D721Med (cell line): ENCODE results near the gene SOD3.

Experiments
- DNase-seq: peaks from one replicate; pipeline ENCODE4 v3.0.0; 2011; ENCODE audit warnings: low spot score; ENCODE audit not compliant: insufficient read length
- FAIRE-seq: peaks from 2 replicates; lab custom pipeline; 2011; peaks lifted over from hg19 to GRCh38; lab: Jason Lieb, UNC
- CTCF ChIP-seq: IDR thresholded peaks from 2 replicates; pipeline ENCODE4 v1.5.1; 2012; ENCODE audit warnings: mild to moderate bottlenecking, control low read depth; ENCODE audit not compliant: insufficient read depth; ENCODE audit errors: missing control alignments

Gene SOD3

GRCh38 chr4:24842356-24842755, 47.0 kb downstream of the SOD3 start:
- DNase-seq (no peak), FAIRE-seq (no peak)
- no peak for TF ChIP-seq CTCF

GRCh38 chr4:24843096-24843495, 47.7 kb downstream of the SOD3 start:
- no peak for TF ChIP-seq CTCF
- FAIRE-seq (no peak), DNase-seq (no peak)

GRCh38 chr4:24845132-24845531, 49.8 kb downstream of the SOD3 start:
- no peak for TF ChIP-seq CTCF
- no peak for DNase-seq
- FAIRE-seq, result no peak

GRCh38 chr4:24845902-24846301, 50.5 kb downstream of the SOD3 start:
- FAIRE-seq (peak; percentile 29), DNase-seq (no peak)
- no peak for TF ChIP-seq CTCF

GRCh38 chr4:24846716-24847115, 51.3 kb downstream of the SOD3 start:
- FAIRE-seq (no peak), DNase-seq (peak; percentile 21)
- no peak for TF ChIP-seq CTCF

- no peak for DNase-seq
- TF ChIP-seq CTCF, result no peak
- no peak for FAIRE-seq
Measured at GRCh38 chr4:24849351-24849750, 54.0 kb downstream of the SOD3 start.

- FAIRE-seq, result no peak
- no peak for TF ChIP-seq CTCF
Measured at GRCh38 chr4:24849756-24850155, 54.4 kb downstream of the SOD3 start.

More at GRCh38 chr4:24849756-24850155, 54.4 kb downstream of the SOD3 start:
- no peak for DNase-seq
